GM18858 (cell line): Measurements from ENCODE around the gene FNDC10.
"Not testable (repeated sequence)": the region's sequence is repeated elsewhere in the genome, so short reads cannot be mapped to it uniquely, and the experiment has no call there.

Experiments used
- ATAC-seq: cut with Tn5 transposase; IDR thresholded peaks from one replicate; pipeline ENCODE4 v1.9.1; 2021; ENCODE audit not compliant: unreplicated experiment

The FNDC10 gene

GRCh38 chr1:1599030-1599934 is 653 bp downstream of the FNDC10 start:
- no peak for ATAC-seq

- no peak for ATAC-seq
These were observed 1.3 kb downstream of the FNDC10 start for GRCh38 chr1:1598720-1599029.

DNA sequence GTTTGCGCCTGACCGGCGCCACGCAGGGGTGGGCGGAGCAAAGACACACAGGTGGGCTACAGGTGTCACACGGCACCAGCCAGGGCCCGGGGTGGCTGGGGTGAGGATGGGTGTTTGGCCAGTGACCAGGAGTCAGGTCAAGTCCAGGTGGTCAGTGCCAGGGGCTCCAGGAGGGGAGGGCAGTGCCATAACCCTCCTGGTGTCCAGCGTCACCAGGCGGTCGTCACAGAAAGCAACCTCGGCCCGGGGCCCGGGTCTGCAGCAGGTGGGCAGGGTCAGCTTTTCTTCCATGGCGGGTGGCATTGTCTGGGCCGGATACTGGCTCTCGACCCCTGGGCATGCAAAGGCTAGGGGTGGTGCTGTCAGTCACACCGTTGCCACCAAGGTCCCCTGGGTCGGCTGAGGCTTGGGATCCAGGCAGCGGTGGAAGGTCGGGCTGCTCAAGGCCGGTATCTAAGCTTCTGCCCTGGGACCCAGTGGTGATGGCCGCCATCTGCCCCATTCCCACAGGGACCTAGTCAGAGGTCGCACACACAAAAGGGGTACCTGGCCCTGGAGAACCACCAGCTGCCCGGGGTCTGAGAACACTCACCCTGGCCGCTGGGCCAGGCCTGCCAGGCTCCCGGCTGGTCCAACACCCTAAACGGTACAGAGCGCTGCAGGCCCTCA is 1.8 kb downstream of the FNDC10 start:
- ATAC-seq, result no peak

- ATAC-seq, result no peak
These were observed 2.5 kb downstream of the FNDC10 start for GRCh38 chr1:1597275-1597930.

DNA sequence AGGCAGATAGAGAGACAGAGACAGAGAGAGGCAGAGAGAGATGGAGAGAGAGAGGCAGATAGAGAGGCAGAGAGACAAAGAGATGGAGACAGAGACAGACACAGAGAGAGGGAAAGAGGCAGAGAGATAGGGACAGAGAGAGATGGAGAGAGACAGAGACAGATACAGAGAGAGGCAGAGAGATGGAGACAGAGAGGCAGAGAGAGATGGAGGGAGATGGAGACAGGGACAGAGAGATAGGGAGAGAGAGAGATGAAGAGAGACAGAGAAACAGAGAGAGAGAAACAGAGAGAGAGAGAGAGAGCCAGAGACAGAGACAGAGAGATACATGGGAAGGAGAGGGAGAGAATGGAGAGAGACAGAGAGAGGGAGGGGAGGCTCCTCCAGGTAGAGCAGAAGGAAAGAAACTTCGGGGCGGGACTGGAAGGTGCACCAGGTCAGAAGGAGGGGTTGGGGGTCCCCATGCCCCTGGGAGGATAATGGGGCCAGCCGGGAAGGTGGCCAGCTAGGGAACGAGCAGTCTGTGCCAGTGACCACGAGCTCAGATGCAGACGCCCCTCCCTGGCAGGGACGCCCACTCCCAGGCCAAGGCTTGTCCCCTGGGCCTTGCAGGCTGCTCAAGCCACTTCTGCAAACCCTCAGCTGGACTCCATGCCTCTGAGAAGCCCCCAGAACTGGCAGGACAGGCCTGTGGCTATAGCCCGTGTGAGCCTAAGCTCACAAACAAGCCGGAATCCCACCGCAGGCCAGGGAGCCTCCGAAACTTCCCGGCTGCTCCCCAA is 3.3 kb downstream of the FNDC10 start:
- no peak for ATAC-seq

DNA sequence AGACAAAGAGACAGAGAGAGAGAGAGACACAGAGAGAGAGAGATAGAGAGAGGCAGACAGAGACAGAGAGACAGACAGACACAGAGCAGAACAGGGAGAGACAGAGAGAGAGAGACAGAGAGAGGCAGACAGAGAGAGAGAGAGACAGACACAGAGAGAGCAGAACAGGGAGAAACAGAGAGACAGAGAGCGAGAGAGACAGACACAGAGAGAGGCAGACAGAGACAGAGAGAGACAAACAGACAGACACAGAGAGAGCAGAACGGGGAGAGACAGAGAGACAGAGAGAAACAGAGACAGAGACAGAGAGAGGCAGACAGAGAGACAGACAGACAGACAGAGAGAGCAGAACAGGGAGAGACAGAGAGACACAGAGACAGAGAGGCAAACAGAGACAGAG is 4.6 kb downstream of the FNDC10 start:
- not testable (repeated sequence) for ATAC-seq

DNA sequence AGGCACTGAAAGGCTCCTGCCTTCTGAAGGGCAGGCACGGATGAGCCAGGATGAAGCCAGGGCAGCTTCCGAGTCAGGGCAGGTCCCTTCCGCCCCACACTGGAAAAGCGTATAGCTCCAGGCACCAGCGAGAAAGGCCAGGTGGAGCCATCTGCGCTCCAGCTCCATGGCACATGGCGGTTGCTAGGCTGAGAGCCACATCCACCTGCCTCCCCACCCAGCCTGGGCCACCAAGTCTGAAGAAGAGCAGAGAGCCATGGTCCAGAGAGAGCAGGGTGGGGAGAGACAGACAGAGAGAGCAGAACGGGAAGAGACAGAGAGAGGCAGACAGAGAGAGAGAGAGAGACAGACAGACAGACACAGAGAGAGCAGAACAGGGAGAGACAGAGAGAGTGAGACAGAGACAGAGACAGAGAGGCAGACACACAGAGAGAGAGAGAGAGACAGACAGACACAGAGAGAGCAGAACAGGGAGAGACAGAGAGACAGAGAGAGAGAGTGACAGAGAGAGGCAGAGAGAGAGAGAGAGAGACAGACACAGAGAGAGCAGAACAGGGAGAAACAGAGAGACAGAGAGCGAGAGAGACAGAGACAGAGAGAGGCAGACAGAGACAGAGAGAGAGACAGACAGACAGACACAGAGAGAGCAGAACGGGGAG is 5.2 kb downstream of the FNDC10 start:
- no peak for ATAC-seq

DNA sequence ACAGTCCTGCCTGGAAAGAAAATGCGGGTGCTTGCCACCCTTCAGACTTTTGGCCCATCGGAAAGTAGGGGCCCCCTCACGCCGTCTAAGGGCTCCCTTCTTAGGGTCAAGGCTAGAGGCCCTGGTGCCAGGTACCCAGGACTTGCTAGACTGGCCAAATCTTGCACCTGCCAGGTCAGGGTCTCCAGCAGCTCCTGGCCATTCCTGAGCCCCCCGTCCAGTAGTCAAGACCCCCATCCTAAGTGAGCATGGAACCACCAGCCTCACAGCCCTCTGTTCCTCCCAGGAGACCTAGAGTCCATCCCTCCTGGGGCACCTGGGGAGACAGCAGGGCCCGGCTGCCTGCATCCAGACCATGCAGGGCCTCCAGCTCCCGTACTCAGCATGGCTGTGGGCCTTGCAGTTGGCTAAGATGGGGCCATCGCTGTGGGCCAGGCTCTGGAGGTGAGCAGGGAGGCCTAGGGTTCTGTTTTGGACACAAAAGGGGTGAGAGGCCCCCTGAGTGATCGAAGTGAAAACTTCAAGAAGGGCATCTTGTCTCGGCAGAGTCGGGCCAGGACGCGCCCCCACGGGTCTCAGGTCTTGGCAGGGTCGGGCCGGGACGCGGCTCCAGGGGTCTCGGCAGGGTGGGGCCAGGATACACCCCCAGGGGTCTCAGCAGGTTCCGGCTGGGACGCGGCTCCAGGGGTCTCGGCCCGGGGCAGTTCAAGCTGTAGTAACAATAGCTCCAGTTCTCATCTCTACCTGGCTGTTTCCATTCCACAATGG is 5.9 kb downstream of the FNDC10 start:
- no peak for ATAC-seq

- no peak for ATAC-seq
These were observed 8.5 kb downstream of the FNDC10 start for GRCh38 chr1:1591452-1591851.

- no peak for ATAC-seq
These were observed 16.5 kb downstream of the FNDC10 start for GRCh38 chr1:1583347-1584010.

GRCh38 chr1:1582585-1583346 is 17.2 kb downstream of the FNDC10 start:
- ATAC-seq, result no peak

DNA sequence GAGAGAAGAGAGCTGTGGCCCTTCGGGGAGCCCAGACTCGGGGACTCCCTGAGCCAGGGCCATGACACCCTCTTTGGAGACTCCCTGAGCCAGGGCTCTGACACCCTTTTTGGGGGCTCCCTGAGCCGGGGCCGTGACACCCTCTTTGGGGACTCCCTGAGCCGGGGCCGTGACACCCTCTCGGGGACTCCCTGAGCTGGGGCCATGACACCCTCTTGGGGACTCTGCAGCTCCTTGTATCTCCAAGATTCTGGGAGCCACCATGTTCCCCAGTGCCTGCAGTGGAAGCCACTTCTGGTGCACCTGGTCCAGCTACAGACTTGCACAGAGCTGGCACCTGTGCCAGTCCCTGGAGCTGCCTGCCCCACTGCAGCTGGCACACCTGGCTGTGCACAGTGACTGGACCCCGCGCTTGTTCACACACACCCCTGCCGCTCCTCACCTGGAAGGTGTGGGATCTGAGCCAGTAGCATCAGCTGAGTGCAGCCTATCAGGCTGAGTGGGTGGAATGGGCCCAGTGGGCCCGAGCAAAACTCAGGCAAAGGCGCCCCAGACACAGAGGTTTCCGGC is 21.5 kb downstream of the FNDC10 start:
- ATAC-seq, result no peak

- ATAC-seq, result no peak
These were observed 22.4 kb downstream of the FNDC10 start for GRCh38 chr1:1577367-1578011.

- peak; percentile 64 for ATAC-seq
These were observed 25.0 kb downstream of the FNDC10 start, which contains the start of gene SSU72 for GRCh38 chr1:1574721-1575537. Gene SSU72, minus strand, starts transcription at chr1:1574863. Its CDS starts 306 bp downstream, at chr1:1574557.

DNA sequence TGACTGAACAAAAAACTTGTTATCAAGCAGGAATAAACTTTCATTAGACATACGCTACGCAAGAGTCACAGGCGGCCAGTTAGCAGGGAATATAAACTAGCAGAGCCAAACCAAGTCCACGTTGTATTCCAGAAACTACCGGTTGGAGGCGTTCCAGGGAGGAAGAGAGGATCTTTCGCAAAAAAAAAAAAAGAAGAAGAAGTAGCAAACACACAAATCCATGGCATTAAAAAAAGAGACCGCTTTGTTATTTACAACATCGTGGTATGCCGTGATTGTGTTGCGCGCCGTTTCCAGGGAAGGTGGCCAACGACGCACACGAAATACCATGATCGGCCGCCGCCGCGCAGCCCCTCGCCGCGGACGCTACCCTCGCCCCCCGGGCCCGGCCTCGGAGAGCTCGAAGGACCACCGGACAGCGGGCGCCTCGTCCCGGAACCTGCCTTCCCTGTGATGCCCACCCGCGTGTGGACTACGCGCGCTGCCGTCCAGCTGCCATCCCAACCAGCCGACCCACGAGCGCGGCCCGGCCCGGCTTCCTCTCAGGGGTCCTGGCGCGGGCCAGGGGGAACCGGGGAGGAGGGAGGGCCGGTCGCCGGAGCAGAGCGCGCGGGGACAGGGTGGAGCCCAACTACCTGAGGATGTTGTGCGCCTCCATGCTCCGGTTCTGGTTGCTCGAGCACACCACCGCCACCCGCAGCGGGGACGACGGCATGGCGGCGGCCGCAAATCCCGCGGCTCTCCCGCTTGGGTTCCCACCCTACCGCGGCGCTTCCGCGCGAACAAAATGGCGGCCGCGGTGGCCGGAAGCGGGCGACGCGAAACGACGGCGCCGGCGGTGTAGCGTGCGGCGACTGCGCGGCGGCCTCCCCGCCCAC is 25.9 kb downstream of the FNDC10 start:
- ATAC-seq, result peak; percentile 41

DNA sequence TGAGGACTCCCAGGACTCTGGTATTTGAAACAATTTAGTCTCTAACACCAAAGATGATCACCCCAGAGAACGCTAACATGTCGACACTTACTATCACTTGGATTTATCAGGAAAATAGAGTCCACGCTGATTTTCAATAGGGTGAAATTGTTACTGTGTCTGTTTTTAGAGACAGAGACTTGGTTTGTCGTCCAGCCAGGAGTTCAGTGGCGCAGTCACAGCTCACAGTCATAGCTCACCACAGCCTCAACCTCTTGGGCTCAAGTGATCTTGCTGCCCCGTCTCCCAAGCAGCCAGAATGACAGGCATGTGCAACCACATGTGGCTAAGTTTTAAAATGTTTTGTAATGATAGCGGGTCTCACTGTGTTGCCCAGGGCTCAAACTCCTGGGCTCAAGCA is 30.6 kb downstream of the FNDC10 start:
- no peak for ATAC-seq
